GM18517 (cell line): ENCODE results near the gene TFCP2L1.

Experiments used
- ATAC-seq: cut with Tn5 transposase; IDR thresholded peaks from one replicate; pipeline ENCODE4 v1.9.1; 2021; ENCODE audit warnings: mild to moderate bottlenecking, moderate library complexity; ENCODE audit not compliant: unreplicated experiment

Gene TFCP2L1

GRCh38 chr2:121179467-121179866 lies 105.5 kb downstream of the TFCP2L1 start:
- ATAC-seq, result no peak

- ATAC-seq, result no peak
Measured at GRCh38 chr2:121178730-121179129, 106.3 kb downstream of the TFCP2L1 start.

GRCh38 chr2:121177896-121178295 lies 107.1 kb downstream of the TFCP2L1 start:
- no peak for ATAC-seq

- ATAC-seq, result no peak
Measured at GRCh38 chr2:121175326-121175725, 109.7 kb downstream of the TFCP2L1 start.

GRCh38 chr2:121173806-121174205 lies 111.2 kb downstream of the TFCP2L1 start:
- no peak for ATAC-seq

GRCh38 chr2:121173112-121173511 lies 111.9 kb downstream of the TFCP2L1 start:
- ATAC-seq, result no peak

- no peak for ATAC-seq
Measured at GRCh38 chr2:121172456-121172855, 112.5 kb downstream of the TFCP2L1 start.

GRCh38 chr2:121171625-121172119 lies 113.3 kb downstream of the TFCP2L1 start:
- no peak for ATAC-seq

- no peak for ATAC-seq
Measured at GRCh38 chr2:121170577-121170976, 114.4 kb downstream of the TFCP2L1 start.

- ATAC-seq, result no peak
Measured at GRCh38 chr2:121167411-121167810, 117.6 kb downstream of the TFCP2L1 start.
